NCI-H226 (cell line): ENCODE measurements around the gene NCOA1.
"Not testable (repeated sequence)": the region's sequence is repeated elsewhere in the genome, so short reads cannot be mapped to it uniquely, and the experiment has no call there.

Experiments used
- DNase-seq: peaks from one replicate; pipeline ENCODE4 v3.0.0-alpha.2; 2015

NCOA1 gene

GRCh38 chr2:24509425-24509824 is 18.4 kb downstream of the NCOA1 start:
- no peak for DNase-seq

- no peak for DNase-seq
These were observed 18.8 kb downstream of the NCOA1 start for GRCh38 chr2:24509840-24510239.

DNA sequence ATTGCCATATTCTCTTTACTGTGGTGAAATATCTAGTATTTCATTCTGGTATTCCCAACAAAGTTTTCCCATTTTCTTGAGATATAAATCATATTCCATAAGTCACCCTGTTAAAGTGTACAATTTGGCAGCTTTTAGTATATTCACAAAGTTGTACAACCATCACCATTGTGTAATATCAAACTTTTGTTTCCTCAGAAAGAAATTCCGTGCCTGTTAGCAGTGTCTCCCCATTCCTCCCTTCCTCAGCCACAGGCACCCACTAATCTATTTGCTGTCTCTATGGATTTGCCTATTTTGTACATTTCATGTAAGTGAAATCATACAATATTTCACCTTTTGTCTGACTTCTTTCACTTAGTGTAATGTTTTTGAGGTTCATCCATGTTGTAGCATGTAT is 19.7 kb downstream of the NCOA1 start:
- DNase-seq = peak; percentile 23

DNA sequence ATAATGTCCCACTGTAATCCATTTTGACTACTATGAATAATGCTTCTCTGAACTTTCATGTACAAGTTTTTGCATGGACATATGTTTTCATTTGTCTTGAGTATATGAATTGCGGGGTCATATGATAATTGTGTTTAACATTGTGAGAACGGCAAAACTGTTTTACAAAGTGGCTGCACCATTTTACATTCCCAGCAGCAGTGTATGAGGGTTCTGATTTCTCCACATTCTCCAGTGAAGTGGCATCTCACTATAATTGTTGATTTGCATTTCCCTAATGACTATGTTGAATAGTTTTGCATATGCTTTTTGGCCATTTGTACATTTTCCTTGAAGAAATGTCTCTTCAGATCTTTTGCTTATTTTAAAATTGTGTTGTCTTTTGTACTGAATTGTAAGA is 20.1 kb downstream of the NCOA1 start:
- DNase-seq = no peak

DNA sequence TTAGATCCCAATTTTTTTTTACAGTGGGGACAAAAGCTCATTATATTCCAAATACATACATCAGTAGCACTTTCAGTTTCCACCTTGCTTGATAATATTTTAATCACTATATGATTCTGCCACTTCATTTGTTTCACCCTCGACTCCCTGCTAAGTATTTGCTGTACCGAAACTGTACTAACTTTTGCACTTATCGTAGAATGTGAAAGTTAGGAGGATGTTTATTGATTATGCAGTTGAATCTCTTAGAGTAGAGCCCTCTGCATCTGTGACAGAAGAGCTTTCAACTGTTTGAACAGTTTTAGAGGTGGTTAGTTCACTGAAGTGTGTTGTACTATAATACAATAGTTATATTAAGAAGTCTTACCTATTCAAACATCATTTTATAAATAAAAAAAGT is 20.8 kb downstream of the NCOA1 start:
- DNase-seq = no peak

DNA sequence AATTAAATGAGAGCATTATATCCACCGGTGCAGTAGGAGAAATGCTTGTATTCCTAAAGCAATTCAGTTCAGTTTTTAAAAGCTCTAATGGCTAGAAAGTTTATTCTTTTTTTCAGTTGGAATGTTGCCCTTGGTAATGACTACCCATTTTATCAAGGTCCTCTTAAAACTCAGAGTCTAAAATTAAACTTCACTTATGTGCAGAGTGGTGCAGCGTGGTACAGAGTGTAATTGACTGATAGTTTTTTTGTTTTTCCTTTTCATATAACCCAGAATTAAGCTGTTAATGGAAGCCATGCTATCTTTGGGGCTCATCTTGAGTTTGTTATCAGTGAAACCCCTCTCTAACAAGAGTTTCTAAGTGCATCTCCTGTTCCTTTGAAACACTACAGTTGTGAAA is 21.4 kb downstream of the NCOA1 start:
- no peak for DNase-seq

GRCh38 chr2:24512831-24513230 is 21.8 kb downstream of the NCOA1 start:
- DNase-seq = no peak

GRCh38 chr2:24513281-24514071 is 22.4 kb downstream of the NCOA1 start:
- DNase-seq = no peak

- no peak for DNase-seq
These were observed 23.8 kb downstream of the NCOA1 start for GRCh38 chr2:24514820-24515219.

DNA sequence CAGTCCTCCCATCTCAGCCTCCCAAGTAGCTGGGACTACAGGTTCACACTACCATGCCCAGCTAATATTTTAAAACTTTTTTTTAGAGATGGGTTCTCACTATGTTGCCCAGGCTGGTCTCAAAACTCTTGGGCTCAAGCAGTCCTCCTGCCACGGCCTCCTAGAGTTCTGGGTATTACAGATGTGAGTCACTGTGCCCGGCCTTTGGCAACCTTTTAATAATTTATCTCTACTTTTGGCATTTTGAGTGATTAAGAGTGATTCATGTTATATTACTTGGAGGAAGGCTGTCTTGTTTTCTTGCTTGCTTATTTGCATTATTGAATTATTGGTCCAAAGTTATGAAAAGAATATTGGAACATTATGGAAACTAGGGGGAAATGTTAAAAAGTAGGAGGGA is 24.3 kb downstream of the NCOA1 start:
- peak; percentile 61 for DNase-seq

DNA sequence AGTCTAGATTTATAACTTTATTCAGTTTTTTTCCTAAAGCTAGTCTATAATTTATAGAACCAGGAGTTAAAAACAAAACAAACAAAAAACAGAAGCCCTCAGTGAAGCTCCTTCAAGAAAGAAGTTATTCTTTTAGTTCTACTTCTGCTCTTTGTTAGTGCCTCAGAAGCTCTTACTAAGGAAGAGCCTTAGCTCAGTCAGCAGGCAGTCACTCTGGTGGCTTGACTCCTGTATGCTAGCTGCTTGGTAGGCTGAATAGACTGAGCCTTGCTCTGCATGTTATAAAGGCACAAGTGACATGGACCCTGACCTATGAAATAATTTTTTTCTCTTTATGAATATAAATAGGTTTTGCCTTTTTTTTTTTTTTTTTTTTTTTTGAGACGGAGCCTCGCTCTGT is 24.8 kb downstream of the NCOA1 start:
- DNase-seq = no peak

- no peak for DNase-seq
These were observed 26.2 kb downstream of the NCOA1 start for GRCh38 chr2:24517247-24517646.

DNA sequence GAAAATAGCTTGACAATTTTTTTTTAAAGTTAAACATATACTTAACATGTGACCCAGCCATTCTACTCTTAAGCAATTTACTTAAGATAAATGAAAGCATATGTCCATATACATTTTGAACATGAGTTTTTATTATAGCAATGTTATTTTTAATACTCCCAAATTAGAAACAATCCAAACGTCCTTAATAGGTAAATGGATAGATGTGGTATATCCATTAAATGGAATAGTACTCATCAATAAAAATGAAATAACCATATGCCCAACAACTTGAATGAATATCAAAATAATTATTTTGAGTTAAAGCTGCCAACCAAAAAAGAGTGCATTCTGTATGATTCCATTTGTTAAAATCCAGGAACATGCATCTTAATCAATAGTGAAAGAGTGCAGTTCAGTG is 29.1 kb downstream of the NCOA1 start:
- DNase-seq = no peak

DNA sequence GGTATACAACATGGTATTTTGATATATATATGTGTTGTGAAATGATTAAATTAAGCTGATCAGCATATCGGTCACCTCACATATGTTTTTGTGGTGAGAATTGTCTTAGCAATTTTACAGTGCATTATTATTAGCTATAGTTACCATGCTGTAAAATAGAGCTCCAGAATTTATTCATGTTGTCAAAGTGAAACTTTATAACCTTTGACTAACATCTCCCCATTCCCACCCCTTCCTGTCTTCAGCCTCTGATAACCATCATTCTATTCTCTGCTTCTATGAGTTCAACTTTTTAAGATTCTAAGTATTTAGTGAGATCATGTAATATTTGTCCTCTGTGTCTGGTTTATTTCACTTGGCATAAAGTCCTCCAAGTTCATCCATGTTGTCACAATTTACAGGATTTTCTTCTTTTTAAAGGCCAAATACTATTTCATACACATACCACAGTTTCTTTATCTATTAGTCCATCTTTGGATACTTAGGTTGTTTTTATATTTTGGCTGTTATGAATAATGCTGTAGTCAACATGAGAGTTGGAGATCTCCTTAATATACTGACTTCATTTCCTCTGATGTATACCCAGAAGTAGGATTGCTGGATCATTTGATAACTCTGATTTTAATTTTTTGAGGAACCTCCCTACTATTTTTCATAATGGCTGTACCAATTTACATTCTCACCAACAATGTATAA is 30.3 kb downstream of the NCOA1 start:
- no peak for DNase-seq

DNA sequence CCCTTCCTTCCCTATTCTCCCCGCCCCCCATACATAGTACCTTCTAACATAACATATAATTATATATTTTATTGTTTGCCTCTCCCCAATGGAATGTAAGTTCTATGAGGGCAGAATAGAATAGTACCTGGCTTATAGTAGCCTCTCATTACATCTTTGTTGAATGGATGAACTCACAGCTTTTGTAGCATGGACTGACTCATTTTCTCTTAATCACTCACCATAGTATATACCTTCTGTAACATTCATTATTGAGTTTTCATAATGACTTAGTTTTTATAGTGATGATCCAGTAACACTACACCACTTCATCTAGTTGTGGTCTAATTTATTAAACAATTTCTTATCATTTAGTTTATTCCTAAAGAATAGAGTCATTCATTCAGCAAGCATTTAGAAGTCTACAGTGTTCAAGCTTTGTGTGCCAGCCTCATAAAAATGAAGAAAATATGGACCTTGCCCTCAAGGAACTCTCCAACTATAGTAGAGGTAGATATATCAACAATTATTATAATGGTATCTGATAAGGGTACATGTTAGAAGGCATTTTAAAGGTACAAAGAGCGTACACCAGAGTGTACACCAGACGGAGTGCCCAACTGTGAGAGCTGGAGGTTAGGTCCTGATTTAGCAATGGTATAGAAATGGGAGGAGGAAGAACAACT is 31.1 kb downstream of the NCOA1 start:
- no peak for DNase-seq

DNA sequence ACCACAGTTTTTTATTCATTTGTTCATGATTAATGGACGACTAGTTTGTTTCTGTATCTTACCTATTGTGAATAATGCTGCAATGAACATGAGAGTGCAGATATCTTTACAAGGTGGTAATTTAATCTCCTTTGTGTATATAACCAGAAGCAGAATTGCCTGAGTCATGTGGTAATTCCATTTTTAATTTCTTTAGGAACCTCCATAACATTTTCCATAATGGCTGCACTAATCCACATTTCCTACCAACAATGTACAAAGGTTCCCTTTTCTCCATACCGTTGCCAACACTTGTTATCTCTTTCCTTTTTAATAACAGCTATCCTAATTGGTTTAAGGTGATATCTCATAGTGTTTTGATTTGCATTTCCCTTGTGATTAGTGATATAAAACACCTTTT is 36.5 kb downstream of the NCOA1 start:
- DNase-seq = no peak

DNA sequence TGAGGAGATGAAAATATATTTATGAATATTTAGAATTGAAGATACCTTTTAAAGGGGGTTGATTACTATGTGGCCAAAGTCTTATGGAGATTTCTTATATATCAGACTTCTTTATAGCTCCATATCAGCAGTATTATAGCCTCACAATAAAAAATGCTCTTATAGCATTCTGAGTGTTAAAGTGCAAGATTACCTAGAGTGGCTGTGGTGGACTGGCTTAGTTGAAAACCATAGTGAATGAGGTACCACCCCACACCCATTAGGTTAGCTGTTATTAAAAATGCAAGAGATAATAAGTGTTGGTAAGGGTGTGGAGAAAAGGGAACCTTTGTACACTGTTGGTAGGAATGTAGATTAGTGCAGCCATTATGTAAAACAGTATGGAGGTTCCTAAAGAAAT is 39.7 kb downstream of the NCOA1 start:
- DNase-seq = no peak

GRCh38 chr2:24531610-24532009 is 40.6 kb downstream of the NCOA1 start:
- DNase-seq = not testable (repeated sequence)

GRCh38 chr2:24532057-24532456 is 41.0 kb downstream of the NCOA1 start:
- DNase-seq = not testable (repeated sequence)

DNA sequence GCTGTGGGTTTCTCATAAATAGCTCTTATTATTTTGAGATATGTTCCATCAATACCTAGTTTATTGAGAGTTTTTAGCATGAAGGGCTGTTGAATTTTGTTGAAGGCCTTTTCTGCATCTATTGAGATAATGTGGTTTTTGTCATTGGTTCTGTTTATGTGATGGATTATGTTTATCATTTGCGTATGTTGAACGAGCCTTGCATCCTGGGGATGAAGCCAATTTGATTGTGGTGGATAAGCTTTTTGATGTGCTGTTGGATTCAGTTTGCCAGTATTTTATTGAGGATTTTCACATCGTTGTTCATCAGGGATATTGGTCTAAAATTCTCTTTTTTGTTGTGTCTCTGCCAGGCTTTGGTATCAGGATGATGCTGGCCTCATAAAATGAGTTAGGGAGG is 42.5 kb downstream of the NCOA1 start:
- DNase-seq = not testable (repeated sequence)

- DNase-seq = no peak
These were observed 47.7 kb downstream of the NCOA1 start for GRCh38 chr2:24538720-24539119.

- no peak for DNase-seq
These were observed 48.2 kb downstream of the NCOA1 start for GRCh38 chr2:24539258-24539657.

- no peak for DNase-seq
These were observed 49.0 kb downstream of the NCOA1 start for GRCh38 chr2:24540011-24540477.

- no peak for DNase-seq
These were observed 50.6 kb downstream of the NCOA1 start for GRCh38 chr2:24541621-24542020.
